Measurements from ENCODE around the gene ERCC1.

- TF ChIP-seq POLR2A (IDR thresholded peaks at IDR 0.05), result no peak
- TF ChIP-seq, protein P1, sequence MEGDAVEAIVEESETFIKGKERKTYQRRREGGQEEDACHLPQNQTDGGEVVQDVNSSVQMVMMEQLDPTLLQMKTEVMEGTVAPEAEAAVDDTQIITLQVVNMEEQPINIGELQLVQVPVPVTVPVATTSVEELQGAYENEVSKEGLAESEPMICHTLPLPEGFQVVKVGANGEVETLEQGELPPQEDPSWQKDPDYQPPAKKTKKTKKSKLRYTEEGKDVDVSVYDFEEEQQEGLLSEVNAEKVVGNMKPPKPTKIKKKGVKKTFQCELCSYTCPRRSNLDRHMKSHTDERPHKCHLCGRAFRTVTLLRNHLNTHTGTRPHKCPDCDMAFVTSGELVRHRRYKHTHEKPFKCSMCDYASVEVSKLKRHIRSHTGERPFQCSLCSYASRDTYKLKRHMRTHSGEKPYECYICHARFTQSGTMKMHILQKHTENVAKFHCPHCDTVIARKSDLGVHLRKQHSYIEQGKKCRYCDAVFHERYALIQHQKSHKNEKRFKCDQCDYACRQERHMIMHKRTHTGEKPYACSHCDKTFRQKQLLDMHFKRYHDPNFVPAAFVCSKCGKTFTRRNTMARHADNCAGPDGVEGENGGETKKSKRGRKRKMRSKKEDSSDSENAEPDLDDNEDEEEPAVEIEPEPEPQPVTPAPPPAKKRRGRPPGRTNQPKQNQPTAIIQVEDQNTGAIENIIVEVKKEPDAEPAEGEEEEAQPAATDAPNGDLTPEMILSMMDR (IDR thresholded peaks at IDR 0.05), result no peak
- no peak for TF ChIP-seq EP300 (IDR thresholded peaks at IDR 0.05)
These were observed 61.4 kb downstream of the ERCC1 start for GRCh38 chr19:45362291-45362690.

Measured in ovary (tissue), 3 donors.